ENCODE data around the gene SLC39A7. TPM values are rescaled to one million over a fixed set of nuclear protein-coding genes. Genes with fewer than 3 reads are reported as not detected.

The SLC39A7 gene
- total and polyA plus RNA-seq, 8 donors = 9.3 to 119 (median 61.2) TPM

DNA sequence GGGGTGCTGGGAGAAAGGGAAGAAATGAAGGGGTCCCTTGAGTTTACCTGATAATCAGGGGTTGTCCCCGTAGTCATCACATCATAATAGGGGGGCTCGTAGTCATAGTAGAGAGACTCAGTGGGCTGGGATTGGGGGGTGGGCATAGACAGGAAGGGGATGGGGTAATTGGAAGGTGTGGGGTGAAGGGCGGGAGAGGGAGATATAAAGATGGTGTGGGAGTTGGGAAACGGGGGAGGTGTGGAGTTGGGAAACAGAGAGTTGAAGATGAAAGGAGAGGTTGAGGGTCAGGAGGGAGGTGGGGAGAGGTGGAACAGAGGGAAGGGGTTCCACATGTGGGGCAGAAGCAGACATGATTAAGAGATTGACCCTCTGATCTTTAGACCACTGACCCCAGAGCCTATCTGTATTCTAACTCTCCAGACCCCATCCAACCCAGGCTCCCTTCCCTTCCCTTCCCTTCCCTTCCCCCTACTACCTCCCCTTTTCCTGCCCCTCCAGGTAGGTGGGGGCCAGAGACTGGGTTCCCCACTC lies 14.9 kb upstream of the SLC39A7 start:
- no peaks in the 10 kb centered on the region for H3K9me3 ChIP-seq
- H3K27ac ChIP-seq = no peak overlapping the region
- no peaks in the 10 kb centered on the region for H3K36me3 ChIP-seq
- TF ChIP-seq, protein P1, sequence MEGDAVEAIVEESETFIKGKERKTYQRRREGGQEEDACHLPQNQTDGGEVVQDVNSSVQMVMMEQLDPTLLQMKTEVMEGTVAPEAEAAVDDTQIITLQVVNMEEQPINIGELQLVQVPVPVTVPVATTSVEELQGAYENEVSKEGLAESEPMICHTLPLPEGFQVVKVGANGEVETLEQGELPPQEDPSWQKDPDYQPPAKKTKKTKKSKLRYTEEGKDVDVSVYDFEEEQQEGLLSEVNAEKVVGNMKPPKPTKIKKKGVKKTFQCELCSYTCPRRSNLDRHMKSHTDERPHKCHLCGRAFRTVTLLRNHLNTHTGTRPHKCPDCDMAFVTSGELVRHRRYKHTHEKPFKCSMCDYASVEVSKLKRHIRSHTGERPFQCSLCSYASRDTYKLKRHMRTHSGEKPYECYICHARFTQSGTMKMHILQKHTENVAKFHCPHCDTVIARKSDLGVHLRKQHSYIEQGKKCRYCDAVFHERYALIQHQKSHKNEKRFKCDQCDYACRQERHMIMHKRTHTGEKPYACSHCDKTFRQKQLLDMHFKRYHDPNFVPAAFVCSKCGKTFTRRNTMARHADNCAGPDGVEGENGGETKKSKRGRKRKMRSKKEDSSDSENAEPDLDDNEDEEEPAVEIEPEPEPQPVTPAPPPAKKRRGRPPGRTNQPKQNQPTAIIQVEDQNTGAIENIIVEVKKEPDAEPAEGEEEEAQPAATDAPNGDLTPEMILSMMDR (IDR thresholded peaks at IDR 0.05) = no peak
- TF ChIP-seq EP300 (IDR thresholded peaks at IDR 0.05) (no peak), POLR2AphosphoS5 (IDR thresholded peaks at IDR 0.05) (no peak), POLR2A (IDR thresholded peaks at IDR 0.05) (no peak)
- H3K4me1 ChIP-seq = no peaks in the 10 kb centered on the region
- no peak for DNase-seq
- H3K4me3 ChIP-seq = no peak overlapping the region
- intact Hi-C loops (cut with DNase I; ENCODE audit: low total_unique reads) = no loop called here
- peaks cover 0 to 21% (median 0%) of the 10 kb centered on the region in 3 donors for H3K27me3 ChIP-seq
- WGBS, 5 donors = 74 to 93% (median 86%) methylated on average over 4 of the region's 4 CpGs

DNA sequence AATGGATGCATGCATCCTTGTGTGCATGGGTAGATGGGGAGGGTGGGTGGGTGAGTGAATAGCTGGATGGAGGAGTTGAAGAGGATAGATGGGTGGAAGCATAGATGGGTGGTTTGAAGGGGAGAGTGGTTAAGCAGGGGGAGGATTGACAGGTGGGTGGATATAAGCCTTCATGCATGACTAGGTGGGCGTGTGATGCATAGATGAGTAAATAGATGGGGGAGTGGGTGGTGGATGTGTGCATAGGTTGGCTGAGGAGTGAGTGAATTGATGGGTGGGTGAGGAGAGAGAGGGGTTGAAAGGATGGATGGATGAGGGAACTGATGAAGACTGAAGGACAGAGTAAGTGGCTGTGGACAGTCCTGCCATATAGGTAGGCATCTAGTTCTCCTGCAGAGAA lies 12.9 kb upstream of the SLC39A7 start:
- H3K4me1 ChIP-seq = peaks cover 9 to 17% (median 11%) of the 10 kb centered on the region in 4 donors
- WGBS, 5 donors = 76 to 92% (median 89%) methylated on average over 1 of the region's 1 CpG
- no peaks in the 10 kb centered on the region for H3K9me3 ChIP-seq
- no peaks in the 10 kb centered on the region for H3K36me3 ChIP-seq
- peaks cover 0 to 42% (median 17%) of the 10 kb centered on the region in 3 donors for H3K27me3 ChIP-seq
- intact Hi-C loops (cut with DNase I; ENCODE audit: low total_unique reads) = no loop called here
- no peak for DNase-seq
- H3K4me3 ChIP-seq = no peak overlapping the region
- no peak overlapping the region for H3K27ac ChIP-seq
- no peak for TF ChIP-seq POLR2AphosphoS5 (IDR thresholded peaks at IDR 0.05)
- no peak for TF ChIP-seq POLR2A (IDR thresholded peaks at IDR 0.05)
- TF ChIP-seq EP300 (IDR thresholded peaks at IDR 0.05) = no peak
- TF ChIP-seq, protein P1 (IDR thresholded peaks at IDR 0.05) = no peak

DNA sequence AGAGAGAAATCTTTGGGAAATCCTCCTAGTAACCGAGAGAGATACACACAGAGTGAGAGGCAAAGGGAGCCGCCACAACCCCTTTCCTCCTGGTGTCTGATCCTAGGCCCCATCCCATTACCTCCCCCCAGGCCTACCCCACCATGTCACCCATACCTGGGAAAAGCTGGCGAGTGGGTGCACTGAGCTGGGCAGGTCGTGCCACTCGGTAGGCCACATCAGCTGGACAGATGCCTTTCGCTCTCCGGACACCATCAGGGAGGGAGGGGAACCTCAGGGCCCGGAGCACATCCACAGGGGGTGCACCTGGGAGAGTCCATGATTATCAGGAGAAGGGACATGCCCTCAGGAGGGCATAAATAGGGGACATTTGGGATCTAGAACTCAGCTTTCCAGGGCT lies 11.5 kb upstream of the SLC39A7 start:
- no peak for DNase-seq
- Histone ChIP-seq H3K4me1 (peaks cover 12 to 23% (median 17%) of the 10 kb centered on the region in 4 donors), H3K4me3 (no peak overlapping the region), H3K27ac (no peak overlapping the region), H3K27me3 (peaks cover 0 to 50% (median 18%) of the 10 kb centered on the region in 3 donors), H3K36me3 (peaks cover 2 to 4% (median 3%) of the 10 kb centered on the region in 4 donors), H3K9me3 (no peaks in the 10 kb centered on the region)
- WGBS, 5 donors = 84 to 92% (median 88%) methylated on average over 8 of the region's 8 CpGs
- intact Hi-C loops (cut with DNase I; ENCODE audit: low total_unique reads) = no loop called here
- TF ChIP-seq POLR2AphosphoS5 (IDR thresholded peaks at IDR 0.05) = no peak
- TF ChIP-seq EP300 (IDR thresholded peaks at IDR 0.05) = no peak
- no peak for TF ChIP-seq POLR2A (IDR thresholded peaks at IDR 0.05)
- TF ChIP-seq, protein P1 (IDR thresholded peaks at IDR 0.05) = no peak

DNA sequence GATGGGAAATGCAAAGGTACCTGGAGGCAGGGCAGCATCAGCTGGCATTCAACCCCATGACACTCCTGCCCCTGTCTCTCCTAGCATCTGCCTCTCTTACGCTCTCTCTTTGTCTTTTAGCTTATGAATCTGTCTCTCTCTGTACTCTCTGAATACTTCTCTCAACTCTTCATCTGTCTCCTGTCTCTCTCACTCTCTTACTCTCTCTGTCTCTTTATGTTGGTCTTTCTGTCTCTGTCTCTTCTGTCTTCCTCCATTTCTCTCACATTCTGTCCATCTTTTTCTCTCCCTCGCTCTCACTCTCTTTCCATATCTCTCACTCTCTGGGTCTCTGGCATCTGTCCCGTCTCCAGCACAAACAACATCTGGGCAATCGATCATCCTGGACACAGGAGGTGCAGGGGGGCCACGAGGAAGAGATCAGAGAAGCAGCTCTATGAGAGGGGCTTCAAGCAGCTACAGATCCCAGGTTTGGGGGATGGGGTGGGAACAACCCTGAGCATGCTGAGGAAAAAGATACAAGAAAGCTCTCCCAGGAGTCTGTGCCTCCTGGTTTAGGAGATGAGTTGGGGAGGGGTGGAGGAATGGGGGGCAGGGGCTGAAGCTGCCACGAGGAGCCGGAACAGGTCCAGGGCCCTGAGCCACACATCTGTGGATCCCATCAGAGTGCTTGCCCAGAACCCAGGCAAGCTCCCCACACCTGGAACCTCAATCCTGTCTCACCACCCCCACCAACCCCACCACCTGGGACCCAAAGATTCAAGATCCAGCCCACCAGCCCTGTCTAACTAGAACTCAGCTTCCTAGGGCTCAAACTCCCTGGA lies 10.8 kb upstream of the SLC39A7 start:
- Histone ChIP-seq H3K4me1 (peaks cover 12 to 23% (median 17%) of the 10 kb centered on the region in 4 donors), H3K4me3 (no peak overlapping the region), H3K9me3 (no peaks in the 10 kb centered on the region), H3K27me3 (peaks cover 0 to 47% (median 18%) of the 10 kb centered on the region in 3 donors), H3K36me3 (peaks cover 9 to 11% (median 10%) of the 10 kb centered on the region in 4 donors), H3K27ac (no peak overlapping the region)
- intact Hi-C loops (cut with DNase I; ENCODE audit: low total_unique reads) = no loop called here
- 55 to 75% (median 72%) methylated on average over 7 of the region's 7 CpGs for WGBS, 5 donors
- TF ChIP-seq EP300 (IDR thresholded peaks at IDR 0.05) (no peak), POLR2A (IDR thresholded peaks at IDR 0.05) (no peak), POLR2AphosphoS5 (IDR thresholded peaks at IDR 0.05) (no peak)
- TF ChIP-seq, protein P1 (IDR thresholded peaks at IDR 0.05) = no peak
- no peak for DNase-seq

Data from stomach (tissue), 9 donors.